K562 (cell line): ENCODE results near the gene MAPKAPK2. TPM values are rescaled to one million over a fixed set of nuclear protein-coding genes. Genes with fewer than 3 reads are reported as not detected.

Source experiments
- ASH1L ChIP-seq: fragments of 450-650 bp; IDR thresholded peaks from 2 replicates; pipeline ENCODE4 v1.6.1; 2018; ENCODE audit warnings: borderline replicate concordance, mild to moderate bottlenecking, low read depth; ENCODE audit not compliant: partially characterized antibody
- DNMT1 ChIP-seq: fragments of 450-650 bp; IDR thresholded peaks from 2 replicates; pipeline ENCODE4 v1.6.1; 2016; ENCODE audit warnings: antibody characterized with exemption, mild to moderate bottlenecking
- IFI16 ChIP-seq: fragments of 250-450 bp; sonication (Bioruptor Pico); IDR thresholded peaks from 2 replicates; pipeline ENCODE4 v2.1.2; 2022; ENCODE audit warnings: mild to moderate bottlenecking, inconsistent platforms
- NR2C1 ChIP-seq, 2 experiments: fragments of 450-650 bp; IDR thresholded peaks; 2 replicates each; pipeline ENCODE4 v1.6.1; 2017; ENCODE audit warnings: mild to moderate bottlenecking in 2 of 2, antibody characterized with exemption in 1 of 2, inconsistent platforms in 1 of 2, missing compliant biosample characterization in 1 of 2, missing genetic modification characterization in 1 of 2
- RBFOX2 ChIP-seq: fragments of 200-400 bp; formaldehyde crosslinking; IDR thresholded peaks from 2 replicates; pipeline ENCODE4 v1.6.1; 2017; ENCODE audit warnings: low read depth, mild to moderate bottlenecking, low read length, moderate library complexity
- STAG1 ChIP-seq: sonication (generic); formaldehyde crosslinking; IDR thresholded peaks from 2 replicates; pipeline ENCODE4 v1.5.0; 2020; ENCODE audit warnings: missing genetic modification reagents, borderline replicate concordance
- ZNF146 ChIP-seq: IDR thresholded peaks from one replicate; pipeline ENCODE4 v1.6.1; 2018; ENCODE audit warnings: missing compliant biosample characterization; ENCODE audit not compliant: unreplicated experiment
- ZNF224 ChIP-seq: sonication (generic); formaldehyde crosslinking; IDR thresholded peaks from 2 replicates; pipeline ENCODE4 v1.8.0; 2022; ENCODE audit warnings: mild to moderate bottlenecking, missing genetic modification reagents
- ZNF696 ChIP-seq: fragments of 250-450 bp; sonication (Bioruptor Pico); conservative IDR thresholded peaks from 2 replicates; pipeline ENCODE4 v1.4.0; 2020; ENCODE audit warnings: mild to moderate bottlenecking, moderate library complexity
- ZNF76 ChIP-seq: fragments of 250-450 bp; sonication (Bioruptor Pico); IDR thresholded peaks from 2 replicates; pipeline ENCODE4 v1.4.0; 2020; ENCODE audit warnings: mild to moderate bottlenecking, moderate library complexity, borderline replicate concordance
- ZSCAN29 ChIP-seq: fragments of 450-650 bp; IDR thresholded peaks from 2 replicates; pipeline ENCODE4 v1.6.1; 2017
- polyA plus RNA-seq, 8 experiments: library from polyadenylated mRNA; depleted of rRNA in 4 of 8; stranded (reverse) in 5 of 8; unstranded in 3 of 8; fragments of >200 nt; fragmentation: Nextera tagmentation in 2 of 8; fragmentation: Illumina TruSeq in 1 of 8; extraction: Ambion mirVana in 2 of 8; extraction: Trizol in 1 of 8; gene quantifications; 2 replicates each; pipeline versions ENCODE4 v1.2.1 to v1.2.3, GENCODE V29; 2011 to 2014; ENCODE audit warnings: inconsistent platforms in 1 of 8, missing spikeins in 1 of 8
- total RNA-seq, 7 experiments: library from RNA; depleted of rRNA in 6 of 7; stranded (reverse); fragments of >200 nt in 6 of 7; fragmentation: Illumina TruSeq in 2 of 7; extraction: Trizol in 2 of 7; gene quantifications; 2 replicates each; pipeline versions ENCODE4 v1.2.1 to v1.2.3, GENCODE V29; 2011 to 2021; ENCODE audit warnings: low replicate concordance in 1 of 7
- TF ChIP-seq, protein P1 (sequence below): fragments of 450-650 bp; IDR thresholded peaks from 2 replicates; pipeline ENCODE4 v1.6.1; 2017; ENCODE audit warnings: mild to moderate bottlenecking, moderate library complexity
- TF ChIP-seq, protein P2 (sequence below): sonication (generic); formaldehyde crosslinking; IDR thresholded peaks from 2 replicates; pipeline ENCODE4 v1.8.1; 2023; ENCODE audit warnings: mild to moderate bottlenecking, missing genetic modification reagents, moderate library complexity
- TF ChIP-seq, protein P3 (sequence below): sonication (generic); formaldehyde crosslinking; IDR thresholded peaks from 2 replicates; pipeline ENCODE4 v1.5.0; 2020; ENCODE audit warnings: missing genetic modification reagents
- TF ChIP-seq, protein P4 (sequence below): fragments of 250-450 bp; sonication (Bioruptor Pico); IDR thresholded peaks from 2 replicates; pipeline ENCODE4 v1.4.0; 2020; ENCODE audit warnings: mild to moderate bottlenecking
- TF ChIP-seq, protein P5 (sequence below): sonication (generic); formaldehyde crosslinking; IDR thresholded peaks from 2 replicates; pipeline ENCODE4 v1.8.1; 2022; ENCODE audit warnings: missing genetic modification reagents
- TF ChIP-seq, protein P6 (sequence below): fragments of 450-650 bp; IDR thresholded peaks from 2 replicates; pipeline ENCODE4 v1.6.1; 2016; ENCODE audit warnings: low read depth, mild to moderate bottlenecking, moderate library complexity

Gene MAPKAPK2
- total and polyA plus RNA-seq, 9 of the 15 experiments (the other 6 are each of a cell fraction or from before 2014, with no cell fraction given), result 0.63 to 94.2 (median 52.1) TPM

DNA sequence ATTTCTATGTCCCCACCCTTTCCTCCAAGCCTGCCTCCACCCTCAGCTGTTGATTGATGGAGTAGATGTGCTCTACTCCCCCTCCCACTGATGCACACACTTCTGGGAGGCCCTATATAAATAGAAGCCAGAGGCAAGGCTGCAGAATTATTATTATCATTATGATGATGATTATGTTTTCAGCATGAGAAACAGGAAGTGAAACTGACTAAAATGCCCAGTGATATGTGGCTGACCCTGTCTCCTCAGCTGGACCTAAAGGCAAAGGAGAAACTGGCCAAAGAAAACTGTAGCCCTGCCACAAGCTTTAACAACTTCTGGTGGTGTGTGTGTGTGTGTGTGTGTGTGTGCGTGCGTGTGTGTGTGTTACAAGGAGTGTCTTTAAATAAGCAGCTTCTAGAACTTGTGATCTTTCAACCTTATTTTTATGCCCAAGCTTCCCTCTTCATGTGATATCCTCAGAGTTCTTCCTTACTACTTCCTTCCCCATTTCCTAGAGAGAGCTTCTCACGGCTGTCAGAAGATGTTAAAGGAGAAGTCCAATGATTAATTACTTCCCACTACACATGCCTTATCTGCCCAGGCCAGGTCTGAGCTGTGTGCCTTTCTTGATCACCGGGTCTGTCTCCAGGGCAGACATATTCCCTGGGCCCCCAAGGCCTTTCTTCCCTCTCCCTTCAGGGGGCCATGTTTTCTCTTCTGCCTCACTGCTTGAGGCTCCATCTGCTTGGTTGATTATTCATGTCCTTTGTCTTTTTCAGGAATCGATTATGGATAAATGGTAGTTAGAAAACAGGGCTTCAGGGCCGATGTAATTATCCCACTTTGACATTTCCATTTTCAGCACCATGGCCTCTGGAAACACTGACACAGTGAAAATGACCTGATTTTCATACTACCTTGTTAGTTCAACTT, 11.6 kb upstream of the MAPKAPK2 start (continued):
- TF ChIP-seq, protein P1, sequence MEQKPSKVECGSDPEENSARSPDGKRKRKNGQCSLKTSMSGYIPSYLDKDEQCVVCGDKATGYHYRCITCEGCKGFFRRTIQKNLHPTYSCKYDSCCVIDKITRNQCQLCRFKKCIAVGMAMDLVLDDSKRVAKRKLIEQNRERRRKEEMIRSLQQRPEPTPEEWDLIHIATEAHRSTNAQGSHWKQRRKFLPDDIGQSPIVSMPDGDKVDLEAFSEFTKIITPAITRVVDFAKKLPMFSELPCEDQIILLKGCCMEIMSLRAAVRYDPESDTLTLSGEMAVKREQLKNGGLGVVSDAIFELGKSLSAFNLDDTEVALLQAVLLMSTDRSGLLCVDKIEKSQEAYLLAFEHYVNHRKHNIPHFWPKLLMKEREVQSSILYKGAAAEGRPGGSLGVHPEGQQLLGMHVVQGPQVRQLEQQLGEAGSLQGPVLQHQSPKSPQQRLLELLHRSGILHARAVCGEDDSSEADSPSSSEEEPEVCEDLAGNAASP, result no peak
- no peak for TF ChIP-seq IFI16 (CRISPR knock-in tag)
- TF ChIP-seq ASH1L, result peak; percentile 70
- peak; percentile 47; the same call in 1 of the 2 replicates for TF ChIP-seq NR2C1 (IDR thresholded peaks at IDR 0.05)
- peak; percentile 70 for TF ChIP-seq NR2C1 (tag; IDR thresholded peaks at IDR 0.05)
- TF ChIP-seq ZNF146 (CRISPR knock-in tag), result no peak
- TF ChIP-seq ZNF224, result no peak
- TF ChIP-seq, protein P2, sequence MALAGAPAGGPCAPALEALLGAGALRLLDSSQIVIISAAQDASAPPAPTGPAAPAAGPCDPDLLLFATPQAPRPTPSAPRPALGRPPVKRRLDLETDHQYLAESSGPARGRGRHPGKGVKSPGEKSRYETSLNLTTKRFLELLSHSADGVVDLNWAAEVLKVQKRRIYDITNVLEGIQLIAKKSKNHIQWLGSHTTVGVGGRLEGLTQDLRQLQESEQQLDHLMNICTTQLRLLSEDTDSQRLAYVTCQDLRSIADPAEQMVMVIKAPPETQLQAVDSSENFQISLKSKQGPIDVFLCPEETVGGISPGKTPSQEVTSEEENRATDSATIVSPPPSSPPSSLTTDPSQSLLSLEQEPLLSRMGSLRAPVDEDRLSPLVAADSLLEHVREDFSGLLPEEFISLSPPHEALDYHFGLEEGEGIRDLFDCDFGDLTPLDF (CRISPR knock-in tag), result no peak
- TF ChIP-seq DNMT1, result 0 out of 2 replicates have a peak, but pooled peaks have one; percentile 54
- TF ChIP-seq ZNF696 (CRISPR knock-in tag), result no peak
- TF ChIP-seq, protein P3, sequence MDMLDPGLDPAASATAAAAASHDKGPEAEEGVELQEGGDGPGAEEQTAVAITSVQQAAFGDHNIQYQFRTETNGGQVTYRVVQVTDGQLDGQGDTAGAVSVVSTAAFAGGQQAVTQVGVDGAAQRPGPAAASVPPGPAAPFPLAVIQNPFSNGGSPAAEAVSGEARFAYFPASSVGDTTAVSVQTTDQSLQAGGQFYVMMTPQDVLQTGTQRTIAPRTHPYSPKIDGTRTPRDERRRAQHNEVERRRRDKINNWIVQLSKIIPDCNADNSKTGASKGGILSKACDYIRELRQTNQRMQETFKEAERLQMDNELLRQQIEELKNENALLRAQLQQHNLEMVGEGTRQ, result no peak
- no peak for TF ChIP-seq RBFOX2
- 0 out of 2 replicates have a peak, but pooled peaks have one; percentile 42 for TF ChIP-seq ZNF76 (CRISPR knock-in tag)
- TF ChIP-seq STAG1 (CRISPR knock-in tag), result no peak
- no peak; the same call in 1 of the 2 replicates for TF ChIP-seq ZSCAN29
- TF ChIP-seq, protein P4, sequence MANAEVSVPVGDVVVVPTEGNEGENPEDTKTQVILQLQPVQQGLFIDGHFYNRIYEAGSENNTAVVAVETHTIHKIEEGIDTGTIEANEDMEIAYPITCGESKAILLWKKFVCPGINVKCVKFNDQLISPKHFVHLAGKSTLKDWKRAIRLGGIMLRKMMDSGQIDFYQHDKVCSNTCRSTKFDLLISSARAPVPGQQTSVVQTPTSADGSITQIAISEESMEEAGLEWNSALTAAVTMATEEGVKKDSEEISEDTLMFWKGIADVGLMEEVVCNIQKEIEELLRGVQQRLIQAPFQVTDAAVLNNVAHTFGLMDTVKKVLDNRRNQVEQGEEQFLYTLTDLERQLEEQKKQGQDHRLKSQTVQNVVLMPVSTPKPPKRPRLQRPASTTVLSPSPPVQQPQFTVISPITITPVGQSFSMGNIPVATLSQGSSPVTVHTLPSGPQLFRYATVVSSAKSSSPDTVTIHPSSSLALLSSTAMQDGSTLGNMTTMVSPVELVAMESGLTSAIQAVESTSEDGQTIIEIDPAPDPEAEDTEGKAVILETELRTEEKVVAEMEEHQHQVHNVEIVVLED, result peak; percentile 34; the same call in 1 of the 2 replicates
- TF ChIP-seq, protein P5, sequence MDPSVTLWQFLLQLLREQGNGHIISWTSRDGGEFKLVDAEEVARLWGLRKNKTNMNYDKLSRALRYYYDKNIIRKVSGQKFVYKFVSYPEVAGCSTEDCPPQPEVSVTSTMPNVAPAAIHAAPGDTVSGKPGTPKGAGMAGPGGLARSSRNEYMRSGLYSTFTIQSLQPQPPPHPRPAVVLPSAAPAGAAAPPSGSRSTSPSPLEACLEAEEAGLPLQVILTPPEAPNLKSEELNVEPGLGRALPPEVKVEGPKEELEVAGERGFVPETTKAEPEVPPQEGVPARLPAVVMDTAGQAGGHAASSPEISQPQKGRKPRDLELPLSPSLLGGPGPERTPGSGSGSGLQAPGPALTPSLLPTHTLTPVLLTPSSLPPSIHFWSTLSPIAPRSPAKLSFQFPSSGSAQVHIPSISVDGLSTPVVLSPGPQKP (CRISPR knock-in tag), result no peak
- TF ChIP-seq, protein P6, sequence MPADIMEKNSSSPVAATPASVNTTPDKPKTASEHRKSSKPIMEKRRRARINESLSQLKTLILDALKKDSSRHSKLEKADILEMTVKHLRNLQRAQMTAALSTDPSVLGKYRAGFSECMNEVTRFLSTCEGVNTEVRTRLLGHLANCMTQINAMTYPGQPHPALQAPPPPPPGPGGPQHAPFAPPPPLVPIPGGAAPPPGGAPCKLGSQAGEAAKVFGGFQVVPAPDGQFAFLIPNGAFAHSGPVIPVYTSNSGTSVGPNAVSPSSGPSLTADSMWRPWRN, result peak; percentile 55; the same call in 1 of the 2 replicates
